ENCODE data around the gene NUPR1.
"Not testable (repeated sequence)": the region's sequence is repeated elsewhere in the genome, so short reads cannot be mapped to it uniquely, and the experiment has no call there.

The NUPR1 gene

GRCh38 chr16:28538733-28539596 is at the start of gene NUPR1:
Gene NUPR1 (minus strand): TSS chr16:28538974. CDS start chr16:28538907, 67 bp downstream.
- no peak for DNase-seq

- no peak for DNase-seq
These were observed 48.6 kb upstream of the NUPR1 start for GRCh38 chr16:28587386-28587785.

DNA sequence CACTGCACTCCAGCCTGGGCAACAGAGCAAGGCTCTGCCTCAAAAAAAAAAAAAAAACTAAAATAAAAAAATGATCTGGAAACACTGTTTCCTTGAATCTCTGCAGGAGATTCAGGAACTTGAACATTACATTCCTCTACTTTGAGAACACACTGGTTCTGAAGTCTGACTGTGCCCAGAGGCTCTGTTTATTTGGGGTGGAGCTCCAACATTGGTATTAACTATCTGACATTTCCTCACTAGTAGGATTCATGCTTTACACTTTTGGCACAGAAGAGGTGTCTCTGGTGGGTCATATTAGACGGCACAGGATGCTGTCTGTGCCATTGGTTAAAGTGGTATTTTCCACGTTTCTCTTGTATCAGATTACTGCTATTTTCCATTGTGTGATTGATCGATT is 47.7 kb upstream of the NUPR1 start:
- DNase-seq: no peak

DNA sequence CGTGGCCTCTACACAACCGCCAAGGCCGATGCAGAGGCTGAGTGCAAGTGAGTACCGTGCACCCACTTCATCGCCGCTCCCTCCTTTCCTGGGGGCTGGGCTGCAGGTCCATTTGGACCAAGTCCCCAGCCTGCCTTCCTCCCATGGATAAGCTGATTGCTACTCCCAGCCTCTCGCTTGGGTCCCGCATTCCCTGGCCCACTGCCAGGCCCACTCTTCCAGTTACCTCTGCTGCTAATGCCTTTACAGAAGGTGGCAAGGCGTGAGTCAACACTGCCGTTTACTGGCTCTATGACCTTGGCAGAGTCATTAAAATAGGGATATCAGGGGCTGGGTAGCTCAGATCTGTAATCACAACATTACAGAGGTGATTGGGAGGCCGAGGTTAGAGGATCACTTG is 46.9 kb upstream of the NUPR1 start:
- DNase-seq: no peak

DNA sequence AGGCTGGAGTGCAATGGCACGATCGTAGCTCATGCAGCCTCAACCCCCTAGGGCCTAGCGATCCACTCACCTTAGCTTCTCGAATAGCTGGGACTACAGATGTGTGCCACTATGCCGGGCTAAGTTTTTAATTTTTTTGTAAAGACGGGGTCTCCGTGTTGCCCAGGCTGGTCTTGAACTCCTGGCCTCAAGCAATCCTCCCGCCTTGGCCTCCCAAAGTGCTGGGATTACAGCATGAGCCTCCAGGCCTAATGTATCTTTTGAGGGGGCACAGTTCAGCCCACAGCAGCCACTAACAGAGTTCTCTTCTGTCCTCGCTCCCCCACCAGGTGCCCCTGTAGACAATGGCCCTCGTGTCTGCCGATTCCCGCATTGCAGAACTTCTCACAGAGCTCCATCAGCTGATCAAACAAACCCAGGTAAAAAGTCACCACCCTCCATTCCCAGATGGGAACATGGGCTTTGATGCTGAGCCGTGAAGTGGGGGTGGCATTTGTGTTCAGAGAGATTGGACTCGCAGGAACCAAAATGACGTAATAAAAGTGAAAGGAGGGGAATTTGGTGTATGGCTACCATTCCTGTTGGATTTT is 42.0 kb upstream of the NUPR1 start:
- DNase-seq: no peak

DNA sequence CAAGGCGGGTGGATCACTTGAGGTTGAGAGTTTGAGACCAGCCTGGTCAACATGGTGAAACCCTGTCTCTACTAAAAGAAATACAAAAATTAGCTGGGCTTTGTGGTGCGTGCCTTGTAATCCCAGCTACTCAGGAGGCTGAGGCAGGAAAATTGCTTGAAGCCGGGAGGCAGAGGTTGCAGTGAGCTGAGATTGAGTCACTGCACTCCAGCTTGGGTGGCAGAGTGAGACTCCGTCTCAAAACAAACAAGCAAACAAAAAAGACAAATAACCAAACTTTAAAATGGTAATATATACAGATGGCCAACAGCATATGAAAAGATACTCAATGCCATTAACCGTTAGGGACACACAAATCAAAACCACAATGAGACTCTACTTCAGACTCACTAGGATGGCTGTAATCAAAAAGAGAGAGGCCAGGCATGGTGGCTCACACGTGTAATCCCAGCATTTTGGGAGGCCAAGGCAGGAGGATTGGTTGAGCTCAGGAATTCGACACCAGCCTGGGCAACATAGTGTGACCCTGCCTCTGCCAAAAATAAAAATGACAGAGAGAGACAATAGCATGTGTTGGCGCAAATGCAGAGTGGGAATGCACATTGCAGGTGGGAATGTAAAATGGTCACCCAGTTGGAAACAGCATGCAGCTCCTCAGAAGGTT is 36.8 kb upstream of the NUPR1 start:
- DNase-seq: no peak

- no peak for DNase-seq
These were observed 36.2 kb upstream of the NUPR1 start for GRCh38 chr16:28574925-28575324.

DNA sequence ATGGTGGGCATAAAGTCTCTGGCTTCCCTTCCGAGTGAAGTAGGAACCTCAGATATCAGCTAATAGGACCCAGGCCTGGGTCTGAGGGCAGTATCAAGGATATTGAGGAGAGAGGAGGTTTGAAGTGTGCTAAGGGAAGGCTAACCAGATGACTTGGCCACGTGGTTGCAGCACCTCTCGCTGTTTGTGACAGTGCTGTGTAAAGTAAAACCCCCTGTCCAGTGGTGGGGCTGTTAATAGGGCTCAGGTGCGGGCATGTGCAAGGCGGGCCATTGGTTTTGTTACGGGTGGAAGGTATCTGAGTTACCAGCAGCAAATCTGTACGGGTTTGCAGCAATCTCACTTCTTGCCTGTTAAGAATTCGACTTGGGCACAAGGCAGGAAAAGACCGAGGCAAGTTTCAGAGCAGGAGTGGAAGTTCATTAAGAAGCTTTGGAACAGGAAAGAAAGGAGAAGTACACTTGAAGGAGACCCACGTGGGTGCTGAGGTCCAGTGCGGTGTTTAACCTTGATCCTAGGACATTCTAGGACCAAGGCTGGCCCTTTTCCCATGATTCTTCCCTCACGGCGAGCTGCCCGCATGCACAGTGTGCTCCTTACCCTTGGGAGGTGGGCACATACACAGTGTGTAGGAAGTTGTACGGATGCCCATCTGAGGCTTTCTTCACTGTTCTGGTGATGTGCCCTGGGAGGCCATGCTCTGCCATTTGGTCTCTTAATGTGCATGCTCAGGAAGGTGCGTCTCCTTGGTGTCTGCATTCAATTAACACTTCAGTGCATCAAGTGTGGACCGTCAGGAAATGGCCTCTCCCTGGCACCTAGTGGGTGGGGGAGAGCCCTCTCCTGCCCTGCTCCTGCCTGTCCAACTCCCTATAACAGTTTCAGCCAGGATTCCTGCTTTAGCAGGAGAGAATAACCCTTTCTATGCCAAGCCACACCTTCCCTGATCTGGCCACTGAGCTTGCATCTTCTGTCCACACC is 35.3 kb upstream of the NUPR1 start:
- no peak for DNase-seq

- DNase-seq: no peak
These were observed 34.1 kb upstream of the NUPR1 start for GRCh38 chr16:28572696-28573510.

DNA sequence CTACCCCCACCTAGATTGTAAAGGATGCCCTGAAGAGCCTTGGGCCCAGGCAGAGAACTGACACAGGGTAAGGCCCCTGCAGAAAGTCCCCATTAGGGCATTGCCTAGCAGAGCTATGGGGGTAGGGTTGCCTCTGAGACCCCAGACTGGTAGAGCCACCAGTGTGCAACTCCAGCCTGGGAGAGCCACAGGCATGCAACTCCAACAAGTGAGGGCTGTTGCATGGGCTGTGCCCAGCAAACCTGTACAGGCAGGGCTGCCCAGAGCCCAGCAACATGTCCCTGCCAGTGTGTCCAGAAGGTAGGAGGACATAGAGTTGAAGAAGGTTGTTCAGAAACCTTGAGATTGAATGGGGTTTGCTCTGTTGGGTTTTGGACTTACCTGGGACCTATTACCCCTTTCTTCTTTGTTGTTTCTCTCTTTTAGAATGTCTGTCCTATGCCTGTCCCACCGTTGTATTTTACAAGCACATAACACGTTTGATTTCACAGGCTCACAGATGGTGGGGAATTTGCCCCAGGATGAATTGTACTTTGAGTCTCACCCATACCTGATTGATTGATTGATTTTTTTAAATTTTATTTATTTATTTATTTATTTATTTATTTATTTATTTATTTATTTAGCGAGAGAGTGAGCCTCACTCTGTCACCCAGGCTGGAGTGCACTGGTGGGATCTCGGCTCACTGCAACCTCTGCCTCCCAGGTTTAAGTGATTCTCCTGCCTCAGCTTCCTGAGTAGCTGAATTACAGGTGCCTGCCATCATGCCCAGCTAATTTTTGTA is 31.4 kb upstream of the NUPR1 start:
- no peak for DNase-seq

- no peak for DNase-seq
These were observed 30.2 kb upstream of the NUPR1 start for GRCh38 chr16:28569021-28569420.

GRCh38 chr16:28567292-28567691 is 28.5 kb upstream of the NUPR1 start:
- no peak for DNase-seq

DNA sequence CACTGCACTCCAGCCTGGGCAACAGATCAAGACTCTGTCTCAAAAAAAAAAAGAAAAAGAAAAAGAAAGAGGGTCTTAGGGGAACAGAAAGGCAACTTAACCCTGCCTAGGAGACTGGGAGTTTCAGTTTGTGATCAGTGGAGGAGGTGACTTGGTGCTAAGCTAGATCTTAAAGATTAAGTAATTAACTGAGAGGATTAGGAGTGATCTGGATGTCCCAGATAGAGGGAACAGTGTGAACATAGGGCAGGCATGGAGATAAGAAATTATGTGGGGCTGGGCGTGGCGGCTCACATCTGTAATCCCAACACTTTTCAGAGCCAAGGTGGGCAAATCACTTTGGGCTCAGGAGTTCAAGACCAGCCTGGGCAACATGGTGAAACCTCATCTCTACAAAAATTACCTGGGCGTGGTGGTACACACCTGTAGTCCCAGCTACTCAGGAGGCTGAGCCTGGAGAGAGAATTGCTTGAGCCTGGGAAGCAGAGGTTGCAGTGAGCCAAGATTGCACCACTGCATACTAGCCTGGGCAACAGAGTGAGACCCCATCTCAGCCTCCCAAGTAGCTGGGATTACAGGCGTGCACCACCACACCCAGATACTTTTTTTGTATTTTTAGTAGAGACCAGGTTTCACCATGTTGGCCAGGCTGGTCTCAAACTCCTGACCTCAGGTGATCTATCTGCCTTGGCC is 27.6 kb upstream of the NUPR1 start:
- not testable (repeated sequence) for DNase-seq

- DNase-seq: no peak
These were observed 24.4 kb upstream of the NUPR1 start for GRCh38 chr16:28563218-28563617.

DNA sequence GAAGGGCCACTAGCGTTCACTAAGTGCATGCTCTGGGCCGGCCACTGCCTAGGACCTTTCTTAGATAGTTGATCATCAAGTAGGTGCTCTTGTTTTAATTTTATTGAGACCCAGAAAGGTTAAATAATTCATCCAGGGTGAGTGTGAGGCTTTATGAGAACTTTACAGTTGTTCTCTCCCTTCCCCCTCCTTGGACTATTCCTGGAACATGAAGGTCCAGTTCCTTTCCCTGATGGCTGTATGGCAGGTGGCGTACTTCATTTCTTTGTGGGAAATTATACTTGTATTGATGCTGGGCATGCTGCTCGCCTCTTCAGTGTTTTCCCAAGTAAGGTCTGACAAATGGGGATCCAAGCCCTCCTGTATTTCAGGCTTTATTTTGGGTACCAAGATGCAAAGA is 23.4 kb upstream of the NUPR1 start:
- DNase-seq: no peak

DNA sequence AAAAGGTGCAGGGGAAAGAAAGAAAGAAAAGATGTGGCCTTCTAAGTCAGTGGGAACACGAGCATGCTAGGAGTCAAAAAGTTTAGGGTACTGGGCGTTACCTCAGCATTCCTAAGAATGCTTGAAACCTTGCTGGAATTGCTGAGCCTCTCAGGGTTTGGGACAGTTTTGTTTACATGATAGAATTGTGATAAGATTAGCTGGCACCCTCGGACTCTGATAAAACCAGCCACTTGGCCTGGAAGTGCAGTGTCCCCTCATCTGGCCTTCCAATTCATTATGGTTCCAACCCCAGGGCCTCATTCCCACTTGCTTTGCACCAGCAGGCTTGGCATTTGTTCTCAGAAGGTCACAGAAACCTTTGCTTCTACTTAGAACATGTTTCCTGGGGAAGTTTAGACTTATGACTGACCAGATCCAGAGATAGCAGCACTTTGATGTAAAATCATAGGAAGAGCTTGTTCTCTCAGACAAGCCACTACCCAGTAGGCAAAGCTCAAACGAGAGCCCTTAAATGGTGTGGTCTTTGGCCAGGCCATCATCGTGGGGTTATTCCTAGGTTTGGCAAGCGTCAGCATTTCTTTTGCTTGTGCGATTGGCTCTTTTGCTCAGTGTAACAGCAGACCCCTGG is 22.9 kb upstream of the NUPR1 start:
- DNase-seq: no peak

DNA sequence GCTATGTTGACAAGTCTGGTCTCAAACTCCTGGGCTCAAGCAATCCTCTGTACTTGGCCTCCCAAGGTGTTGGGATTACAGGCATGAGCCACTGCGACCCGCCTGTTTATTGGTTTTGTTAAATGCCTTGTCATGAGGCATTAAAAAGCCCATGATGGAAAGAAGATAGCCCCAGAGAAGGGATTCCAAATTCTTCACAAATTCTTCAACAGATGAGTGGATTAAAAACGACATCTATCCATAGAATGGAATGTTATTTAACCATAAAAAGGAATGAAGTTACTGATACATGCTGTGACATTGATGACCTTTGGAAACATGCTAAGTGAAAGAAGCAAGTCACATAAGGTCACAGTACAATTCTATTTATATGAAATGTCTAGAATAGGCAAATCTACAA is 19.7 kb upstream of the NUPR1 start:
- no peak for DNase-seq

GRCh38 chr16:28556914-28557320 is 18.1 kb upstream of the NUPR1 start:
- DNase-seq: no peak

DNA sequence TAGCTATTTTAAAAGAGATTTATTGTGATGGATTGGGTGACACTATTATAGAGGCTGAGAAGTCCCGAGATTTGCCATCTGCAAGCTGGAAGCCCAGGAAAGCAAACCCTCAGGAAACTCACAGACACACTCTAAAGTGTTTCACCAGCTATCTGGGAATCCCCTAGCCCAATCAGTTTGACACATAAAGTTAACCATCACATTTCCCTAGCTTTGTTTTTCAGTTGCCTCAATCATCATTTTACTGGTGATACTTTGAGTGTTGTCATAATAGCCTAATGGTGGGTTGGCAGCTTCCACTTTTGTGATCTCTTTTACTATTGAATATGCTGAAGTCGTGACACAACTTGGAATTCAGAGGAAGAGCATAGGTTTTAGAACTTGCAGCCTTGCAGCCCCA is 16.8 kb upstream of the NUPR1 start:
- DNase-seq: no peak
